Calu3 (cell line): Measurements from ENCODE around the gene CRYBG3. TPM values are rescaled to one million over a fixed set of nuclear protein-coding genes. Genes with fewer than 3 reads are reported as not detected.

Source experiments
- BruUV-seq: library from RNA; stranded (reverse); fragments of 400-500 nt; replicated peaks from 2 replicates; lab custom pipeline; 2021; lab: Mats Ljungman, UMichigan
- CTCF ChIA-PET: fragments of 300-600 bp; sonication (Branson Sonifier 250); formaldehyde crosslinking; loops from one replicate; lab custom pipeline; 2022; ENCODE audit warnings: antibody characterized with exemption; lab: Charles Lee
- DNase-seq: peaks from one replicate; pipeline ENCODE4 v3.0.0; 2022
- H3K27ac Mint-ChIP-seq: one replicate; pipeline ENCODE4 v1.8.0; 2022; ENCODE audit warnings: mixed read lengths; ENCODE audit not compliant: unreplicated experiment
- H3K27me3 Mint-ChIP-seq: one replicate; pipeline ENCODE4 v1.8.0; 2022; ENCODE audit warnings: mixed read lengths; ENCODE audit not compliant: unreplicated experiment
- H3K36me3 Mint-ChIP-seq: one replicate; pipeline ENCODE4 v1.8.0; 2022; ENCODE audit warnings: mild to moderate bottlenecking, moderate library complexity, mixed read lengths; ENCODE audit not compliant: insufficient read depth, unreplicated experiment
- H3K4me1 Mint-ChIP-seq: one replicate; pipeline ENCODE4 v1.8.0; 2022; ENCODE audit warnings: mild to moderate bottlenecking, low read depth, mixed read lengths; ENCODE audit not compliant: unreplicated experiment
- H3K4me3 Mint-ChIP-seq: one replicate; pipeline ENCODE4 v1.8.0; 2022; ENCODE audit warnings: mild to moderate bottlenecking, low read depth, moderate library complexity, mixed read lengths; ENCODE audit not compliant: unreplicated experiment
- H3K9me3 Mint-ChIP-seq: one replicate; pipeline ENCODE4 v1.8.0; 2022; ENCODE audit warnings: low read depth, mixed read lengths; ENCODE audit not compliant: unreplicated experiment
- intact Hi-C: fragments of 100-400 bp; cut with micrococcal nuclease; formaldehyde crosslinking; loops from one replicate; pipeline ENCODE4 v1.10.0; 2022; ENCODE audit not compliant: unreplicated experiment
- total RNA-seq: library from RNA; stranded (reverse); gene quantifications from 2 replicates; pipeline ENCODE4 v1.2.3, GENCODE V29; 2022
- TF ChIP-seq, protein P1 (sequence below): fragments of 200-600 bp; IDR thresholded peaks from one replicate; pipeline ENCODE4 v1.8.0; 2022; ENCODE audit warnings: antibody characterized with exemption; ENCODE audit not compliant: unreplicated experiment

CRYBG3 gene
- total RNA-seq, 1 experiment from 2014 or later = 10.3 TPM

GRCh38 chr3:97939401-97939800 is 117.6 kb downstream of the CRYBG3 start:
- CTCF ChIA-PET = no interaction called here
- Mint-ChIP-seq H3K4me1 (no peaks in the 10 kb centered on the region), H3K27me3 (no peaks in the 10 kb centered on the region), H3K9me3 (no peaks in the 10 kb centered on the region), H3K27ac (no peak overlapping the region), H3K4me3 (no peak overlapping the region), H3K36me3 (peaks cover 10% of the 10 kb centered on the region)
- TF ChIP-seq, protein P1, sequence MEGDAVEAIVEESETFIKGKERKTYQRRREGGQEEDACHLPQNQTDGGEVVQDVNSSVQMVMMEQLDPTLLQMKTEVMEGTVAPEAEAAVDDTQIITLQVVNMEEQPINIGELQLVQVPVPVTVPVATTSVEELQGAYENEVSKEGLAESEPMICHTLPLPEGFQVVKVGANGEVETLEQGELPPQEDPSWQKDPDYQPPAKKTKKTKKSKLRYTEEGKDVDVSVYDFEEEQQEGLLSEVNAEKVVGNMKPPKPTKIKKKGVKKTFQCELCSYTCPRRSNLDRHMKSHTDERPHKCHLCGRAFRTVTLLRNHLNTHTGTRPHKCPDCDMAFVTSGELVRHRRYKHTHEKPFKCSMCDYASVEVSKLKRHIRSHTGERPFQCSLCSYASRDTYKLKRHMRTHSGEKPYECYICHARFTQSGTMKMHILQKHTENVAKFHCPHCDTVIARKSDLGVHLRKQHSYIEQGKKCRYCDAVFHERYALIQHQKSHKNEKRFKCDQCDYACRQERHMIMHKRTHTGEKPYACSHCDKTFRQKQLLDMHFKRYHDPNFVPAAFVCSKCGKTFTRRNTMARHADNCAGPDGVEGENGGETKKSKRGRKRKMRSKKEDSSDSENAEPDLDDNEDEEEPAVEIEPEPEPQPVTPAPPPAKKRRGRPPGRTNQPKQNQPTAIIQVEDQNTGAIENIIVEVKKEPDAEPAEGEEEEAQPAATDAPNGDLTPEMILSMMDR = no peak
- no TSS peak for BruUV-seq
- DNase-seq = no peak
- intact Hi-C loops = no loop called here

- no peak for DNase-seq
- BruUV-seq = no TSS peak
- Mint-ChIP-seq H3K27ac (no peak overlapping the region), H3K4me3 (no peak overlapping the region), H3K27me3 (no peaks in the 10 kb centered on the region), H3K9me3 (no peaks in the 10 kb centered on the region), H3K4me1 (no peaks in the 10 kb centered on the region), H3K36me3 (peaks cover 12% of the 10 kb centered on the region)
- CTCF ChIA-PET = no interaction called here
- TF ChIP-seq, protein P1 = no peak
- intact Hi-C loops = loop anchor here (5.0 to 10.0 kb wide), 2 partner anchors 118 to 145 kb away; partner anchors contain the start of gene CRYBG3
Observed at GRCh38 chr3:97940034-97940433, 118.2 kb downstream of the CRYBG3 start.

DNA sequence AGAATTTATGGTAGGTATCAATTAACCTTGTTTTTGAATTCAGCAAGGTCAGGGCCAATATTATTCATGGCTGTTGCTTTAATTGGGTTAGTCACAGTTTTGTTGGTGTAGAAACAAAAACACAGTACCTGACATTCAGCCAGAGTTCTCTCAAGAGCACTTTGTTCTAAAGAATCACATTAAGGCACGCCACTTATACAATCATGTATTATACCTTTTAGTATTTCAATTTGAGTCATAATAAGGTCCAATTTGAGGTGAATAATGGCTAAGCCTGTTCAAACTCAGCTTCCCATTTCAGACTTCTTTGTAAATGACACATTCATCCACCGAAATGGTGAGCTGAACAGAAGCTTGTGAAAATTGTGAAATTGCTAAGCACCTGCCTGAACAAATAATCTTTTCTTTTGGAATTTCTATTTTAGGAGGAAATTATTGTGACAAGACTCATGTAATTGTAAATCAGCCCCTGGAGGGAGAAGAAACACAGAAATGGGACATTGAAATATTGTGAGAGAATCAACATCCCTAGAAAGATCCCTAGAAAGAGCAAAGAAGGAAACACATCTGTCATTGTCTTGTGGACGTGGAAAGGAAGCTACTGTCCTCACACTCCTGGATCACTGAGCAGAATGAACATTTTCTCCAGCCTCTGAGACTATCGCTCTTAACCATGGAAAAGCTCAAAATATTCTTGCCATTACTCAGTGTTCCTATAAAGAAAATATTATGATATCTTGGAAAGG is 121.2 kb downstream of the CRYBG3 start:
- Mint-ChIP-seq H3K9me3 (no peaks in the 10 kb centered on the region), H3K27me3 (no peaks in the 10 kb centered on the region), H3K4me3 (no peak overlapping the region), H3K36me3 (peaks cover 8% of the 10 kb centered on the region), H3K27ac (no peak overlapping the region), H3K4me1 (no peaks in the 10 kb centered on the region)
- no TSS peak for BruUV-seq
- intact Hi-C loops = loop anchor here (5.0 to 10.0 kb wide), 2 partner anchors 121 to 148 kb away; partner anchors contain the start of gene CRYBG3
- CTCF ChIA-PET = interaction anchor here (1.1 kb wide), 1 partner anchor 122 kb away, joined by 3 read pairs; the partner anchor contains the start of gene CRYBG3
- TF ChIP-seq, protein P1 = no peak
- DNase-seq = no peak

DNA sequence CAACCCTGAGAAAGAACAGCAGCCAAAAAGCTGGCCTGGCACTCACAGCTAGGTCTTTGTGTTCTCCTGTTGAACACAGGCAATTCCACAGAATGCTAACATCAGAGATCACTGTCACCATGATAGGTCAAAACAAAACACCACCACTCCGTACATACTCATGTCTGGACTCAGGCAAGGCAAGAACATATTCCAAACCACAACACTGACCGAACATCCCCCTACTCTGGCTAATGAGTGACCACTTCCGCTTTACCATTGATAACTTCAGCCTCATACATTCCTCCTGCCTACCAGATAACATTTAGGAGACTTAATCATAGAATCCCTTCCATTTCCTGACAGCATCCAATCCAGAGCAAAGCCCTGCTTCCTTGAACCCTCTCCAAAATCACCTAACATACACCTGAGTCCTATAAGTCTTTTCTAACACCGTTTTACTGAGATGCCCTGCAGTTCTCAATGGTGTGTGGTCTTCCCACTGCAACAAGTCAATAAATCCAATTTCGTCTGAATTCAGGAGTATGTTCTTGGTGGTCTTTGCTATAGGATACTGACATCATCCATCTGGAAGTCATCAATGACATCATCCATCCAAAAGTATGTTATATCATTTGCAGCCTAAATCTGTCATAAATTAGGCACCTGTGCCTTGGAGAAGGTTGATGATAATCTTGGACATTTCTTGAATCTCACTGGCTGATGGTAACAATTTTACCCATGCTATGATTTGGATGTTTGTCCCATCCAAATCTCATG is 126.7 kb downstream of the CRYBG3 start:
- TF ChIP-seq, protein P1 = no peak
- CTCF ChIA-PET = interaction anchor here (0.7 kb wide), 1 partner anchor 316 kb away, joined by 3 read pairs; no protein-coding TSS in a partner anchor
- no peak for DNase-seq
- Mint-ChIP-seq H3K4me3 (no peak overlapping the region), H3K27me3 (no peaks in the 10 kb centered on the region), H3K4me1 (no peaks in the 10 kb centered on the region), H3K27ac (no peak overlapping the region), H3K9me3 (no peaks in the 10 kb centered on the region), H3K36me3 (peaks cover 28% of the 10 kb centered on the region)
- BruUV-seq = no TSS peak
- intact Hi-C loops = loop anchor here (5.0 to 10.0 kb wide), 2 partner anchors 74 to 154 kb away; no protein-coding TSS in a partner anchor
